Liver (tissue), 9 donors: ENCODE measurements around the gene POLE2. TPM values are rescaled to one million over a fixed set of nuclear protein-coding genes. Genes with fewer than 3 reads are reported as not detected.

Source experiments
- DNase-seq: peaks from one replicate; pipeline ENCODE4 v3.0.0-alpha.2; 2017; ENCODE audit warnings: low spot score
- H3K27ac ChIP-seq, 2 donors: one replicate each; pipeline ENCODE4 v1.7.0; 2013; ENCODE audit warnings: inconsistent platforms in 2 of 2, low read length in 2 of 2, control low read depth in 1 of 2, low read depth in 1 of 2, mild to moderate bottlenecking in 1 of 2
- H3K27me3 ChIP-seq, 4 donors: one replicate each; pipeline versions ENCODE4 v1.6.1 to v1.7.0; 2013; ENCODE audit warnings: low read length in 3 of 4, inconsistent platforms in 1 of 4, mild to moderate bottlenecking in 1 of 4, moderate library complexity in 1 of 4; ENCODE audit not compliant: control insufficient read depth in 4 of 4, insufficient read depth in 4 of 4
- H3K36me3 ChIP-seq, 4 donors: one replicate each; pipeline versions ENCODE4 v1.6.1 to v1.7.0; 2013; ENCODE audit warnings: low read length in 3 of 4, mild to moderate bottlenecking in 3 of 4, low read depth in 1 of 4, moderate library complexity in 1 of 4; ENCODE audit not compliant: control insufficient read depth in 4 of 4, insufficient read depth in 3 of 4
- H3K4me1 ChIP-seq, 4 donors: one replicate each; pipeline versions ENCODE4 v1.6.1 to v1.7.0; 2013; ENCODE audit warnings: low read length in 3 of 4, mild to moderate bottlenecking in 3 of 4, moderate library complexity in 1 of 4; ENCODE audit not compliant: control insufficient read depth in 4 of 4, insufficient read depth in 4 of 4
- H3K4me3 ChIP-seq, 3 donors: one replicate each; pipeline versions ENCODE4 v1.6.1 to v1.7.0; 2013; ENCODE audit warnings: low read length in 3 of 3, control low read depth in 1 of 3, low read depth in 1 of 3, mild to moderate bottlenecking in 1 of 3
- H3K9ac ChIP-seq, 2 donors: one replicate each; pipeline ENCODE4 v1.7.0; 2013; ENCODE audit warnings: low read length in 2 of 2, mild to moderate bottlenecking in 2 of 2, moderate library complexity in 2 of 2, control low read depth in 1 of 2, low read depth in 1 of 2
- H3K9me3 ChIP-seq, 4 donors: one replicate each; pipeline versions ENCODE4 v1.6.1 to v1.7.0; 2013; ENCODE audit warnings: low read length in 3 of 4; ENCODE audit not compliant: control insufficient read depth in 4 of 4
- CTCF ChIP-seq: fragments of 150-350 bp; IDR thresholded peaks from 2 replicates; pipeline ENCODE4 v1.5.1; 2017; ENCODE audit warnings: improper control_type of control experiment, low read depth, low read length; ENCODE audit not compliant: missing input control
- EGR1 ChIP-seq, 2 donors: IDR thresholded peaks; 2 replicates each; pipeline ENCODE4 v1.6.1; 2016 to 2018; ENCODE audit warnings: antibody characterized with exemption in 2 of 2, low read depth in 2 of 2
- FOXA2 ChIP-seq: IDR thresholded peaks from 2 replicates; pipeline ENCODE4 v1.6.1; 2016; ENCODE audit warnings: antibody characterized with exemption
- GABPA ChIP-seq, 2 donors: IDR thresholded peaks in 1 of 2; conservative IDR thresholded peaks in 1 of 2; 2 replicates each; pipeline ENCODE4 v1.6.1; 2016; ENCODE audit warnings: antibody characterized with exemption in 2 of 2, mild to moderate bottlenecking in 1 of 2, moderate library complexity in 1 of 2
- HNF4G ChIP-seq: IDR thresholded peaks from 2 replicates; pipeline ENCODE4 v1.6.1; 2016; ENCODE audit warnings: antibody characterized with exemption
- JUND ChIP-seq, 2 donors: IDR thresholded peaks; 2 replicates each; pipeline ENCODE4 v1.6.1; 2016; ENCODE audit warnings: antibody characterized with exemption in 2 of 2
- MAX ChIP-seq: IDR thresholded peaks from 2 replicates; pipeline ENCODE4 v1.6.1; 2016; ENCODE audit warnings: antibody characterized with exemption
- NR2F2 ChIP-seq: IDR thresholded peaks from 2 replicates; pipeline ENCODE4 v1.6.1; 2016; ENCODE audit warnings: antibody characterized with exemption
- RAD21 ChIP-seq, 2 donors: IDR thresholded peaks; 2 replicates each; pipeline ENCODE4 v1.6.1; 2016; ENCODE audit warnings: antibody characterized with exemption in 2 of 2, mild to moderate bottlenecking in 2 of 2
- REST ChIP-seq: IDR thresholded peaks from 2 replicates; pipeline ENCODE4 v1.6.1; 2016; ENCODE audit warnings: antibody characterized with exemption, mild to moderate bottlenecking
- RXRA ChIP-seq, 2 donors: IDR thresholded peaks; 2 replicates each; pipeline ENCODE4 v1.6.1; 2017 to 2018; ENCODE audit warnings: antibody characterized with exemption in 2 of 2, mild to moderate bottlenecking in 1 of 2
- SP1 ChIP-seq: IDR thresholded peaks from 2 replicates; pipeline ENCODE4 v1.6.1; 2018; ENCODE audit warnings: antibody characterized with exemption, mild to moderate bottlenecking
- ZBTB33 ChIP-seq: IDR thresholded peaks from 2 replicates; pipeline ENCODE4 v1.6.1; 2016; ENCODE audit warnings: antibody characterized with exemption
- WGBS: extraction: QIAGEN DNeasy Blood & Tissue Kit; methylation state at CpG from one replicate; pipeline ENCODE4 v1.1.7; 2013; 5-methylcytosine and 5-hydroxymethylcytosine counted together
- polyA plus RNA-seq, 2 donors: library from polyadenylated mRNA; stranded (reverse) in 1 of 2; unstranded in 1 of 2; fragments of 200-250 nt in 1 of 2; fragments of >200 nt in 1 of 2; fragmentation: Nextera tagmentation in 1 of 2; extraction: Ambion mirVana in 1 of 2; gene quantifications; one replicate each; pipeline versions ENCODE4 v1.2.1 to v1.2.3, GENCODE V29; 2013 to 2015
- total RNA-seq, 2 donors: library from RNA; depleted of rRNA; stranded (reverse); fragments of >200 nt; gene quantifications; one replicate each; pipeline ENCODE4 v1.2.3, GENCODE V29; 2014
- donor health status: healthy.
- donor health status: healthy.
- donor health status: healthy.
- donor health status: healthy.
- donor health status: healthy.

POLE2 gene
- total and polyA plus RNA-seq, 4 donors = 1.3 to 16.5 (median 1.7) TPM

- peak overlapping the region; percentile 17 to 93 for H3K27ac ChIP-seq
These were observed 65.9 kb downstream of the POLE2 start for GRCh38 chr14:49622022-49622607.

More at GRCh38 chr14:49622022-49622607, 65.9 kb downstream of the POLE2 start:
- H3K4me3 ChIP-seq = peak overlapping the region; percentile 88 to 90 (median 88)
- H3K9me3 ChIP-seq = no peaks in the 10 kb centered on the region
- peaks cover 0 to 11% (median 5%) of the 10 kb centered on the region in 4 donors for H3K36me3 ChIP-seq
- WGBS = 21% methylated on average over 3 of the region's 3 CpGs
- no peak for TF ChIP-seq GABPA (IDR thresholded peaks at IDR 0.05 in 1 of 2, conservative IDR thresholded peaks at IDR 0.05 in 1 of 2)
- TF ChIP-seq MAX = no peak
- no peak for TF ChIP-seq JUND (IDR thresholded peaks at IDR 0.05)
- TF ChIP-seq RXRA (IDR thresholded peaks at IDR 0.05) = no peak
- no peak for TF ChIP-seq HNF4G
- no peak for TF ChIP-seq RAD21 (IDR thresholded peaks at IDR 0.05)
- no peak for TF ChIP-seq NR2F2
- no peak for TF ChIP-seq EGR1 (IDR thresholded peaks at IDR 0.05; ENCODE audit: low read depth in 2 of 2)
- no peak for TF ChIP-seq FOXA2
- no peak for TF ChIP-seq CTCF
- no peak for TF ChIP-seq SP1
- no peak for TF ChIP-seq ZBTB33
- no peak for TF ChIP-seq REST
- peaks cover 2 to 46% (median 22%) of the 10 kb centered on the region in 4 donors for H3K4me1 ChIP-seq
- no peaks in the 10 kb centered on the region for H3K27me3 ChIP-seq
- DNase-seq = no peak
- peak overlapping the region; percentile 78 to 92 for H3K9ac ChIP-seq
